Vagina (tissue), 2 donors: ENCODE results near the gene DLG5.

ENCODE experiments used
- CTCF ChIP-seq, 3 experiments: fragments of 450-650 bp in 2 of 3; fragments of 200-600 bp in 1 of 3; sonication (generic) in 1 of 3; IDR thresholded peaks; one replicate each; pipeline ENCODE4 v1.5.1; 2017 to 2019; ENCODE audit warnings: antibody characterized with exemption in 3 of 3, mild to moderate bottlenecking in 2 of 3, moderate library complexity in 2 of 3
- POLR2A ChIP-seq, 2 donors: fragments of 450-650 bp; IDR thresholded peaks; one replicate each; pipeline ENCODE4 v1.6.1; 2017; ENCODE audit warnings: antibody characterized with exemption in 2 of 2, mild to moderate bottlenecking in 2 of 2, moderate library complexity in 2 of 2
- POLR2AphosphoS5 ChIP-seq, 2 donors: sonication (generic); formaldehyde crosslinking; IDR thresholded peaks; one replicate each; pipeline ENCODE4 v1.9.0; 2017; ENCODE audit warnings: antibody characterized with exemption in 2 of 2, mild to moderate bottlenecking in 2 of 2, low read depth in 1 of 2; ENCODE audit not compliant: insufficient read depth in 1 of 2

GRCh38 chr10:77805676-77806075, 120.9 kb downstream of the DLG5 start:
- TF ChIP-seq CTCF (IDR thresholded peaks at IDR 0.05): no peak
- TF ChIP-seq POLR2AphosphoS5 (IDR thresholded peaks at IDR 0.05; ENCODE audit: insufficient read depth in 1 of 2, low read depth in 1 of 2): no peak
- no peak for TF ChIP-seq POLR2A (IDR thresholded peaks at IDR 0.05)
